Hepatocyte (in vitro differentiated cells): ENCODE data around the gene CAPZA2. TPM values are rescaled to one million over a fixed set of nuclear protein-coding genes. Genes with fewer than 3 reads are reported as not detected.

ENCODE experiments used
- DNase-seq: peaks from one replicate; pipeline ENCODE4 v3.0.0-alpha.2; 2016; ENCODE audit warnings: low spot score
- H2AFZ ChIP-seq: fragments of 200-600 bp; sonication (generic); 2 replicates; pipeline ENCODE4 v1.6.0; 2016; ENCODE audit warnings: antibody characterized with exemption, mild to moderate bottlenecking
- H3K27ac ChIP-seq: fragments of 200-600 bp; sonication (generic); 2 replicates; pipeline ENCODE4 v1.5.1; 2016; ENCODE audit warnings: mild to moderate bottlenecking
- H3K27me3 ChIP-seq: fragments of 200-600 bp; sonication (generic); 2 replicates; pipeline ENCODE4 v1.6.1; 2016
- H3K36me3 ChIP-seq: fragments of 200-600 bp; sonication (generic); replicated peaks from 2 replicates; pipeline ENCODE4 v1.5.1; 2016; ENCODE audit warnings: low read depth; ENCODE audit not compliant: insufficient read depth
- H3K4me1 ChIP-seq: fragments of 200-600 bp; sonication (generic); 2 replicates; pipeline ENCODE4 v1.5.1; 2016; ENCODE audit warnings: mild to moderate bottlenecking, moderate library complexity; ENCODE audit not compliant: insufficient read depth
- H3K4me2 ChIP-seq: fragments of 200-600 bp; sonication (generic); 2 replicates; pipeline ENCODE4 v1.6.0; 2016
- H3K4me3 ChIP-seq: fragments of 200-600 bp; sonication (generic); 2 replicates; pipeline ENCODE4 v1.5.1; 2016; ENCODE audit warnings: mild to moderate bottlenecking
- H3K79me2 ChIP-seq: fragments of 200-600 bp; sonication (generic); 2 replicates; pipeline ENCODE4 v1.6.0; 2017; ENCODE audit warnings: mild to moderate bottlenecking
- H3K9me2 ChIP-seq: fragments of 200-600 bp; sonication (generic); replicated peaks from 2 replicates; pipeline ENCODE4 v1.6.0; 2017; ENCODE audit warnings: mild to moderate bottlenecking; ENCODE audit not compliant: insufficient read depth
- H3K9me3 ChIP-seq: fragments of 200-600 bp; sonication (generic); 2 replicates; pipeline ENCODE4 v1.5.1; 2016; ENCODE audit warnings: low read depth, mild to moderate bottlenecking
- H4K20me1 ChIP-seq: fragments of 200-600 bp; sonication (generic); 2 replicates; pipeline ENCODE4 v1.6.0; 2016; ENCODE audit warnings: mild to moderate bottlenecking; ENCODE audit not compliant: insufficient read depth, poor library complexity, severe bottlenecking
- EZH2 ChIP-seq: fragments of 200-600 bp; sonication (generic); IDR thresholded peaks from 2 replicates; pipeline ENCODE4 v1.6.1; 2016; ENCODE audit warnings: antibody characterized with exemption, mild to moderate bottlenecking, borderline replicate concordance
- EZH2phosphoT487 ChIP-seq: fragments of 200-600 bp; sonication (generic); IDR thresholded peaks from one replicate; pipeline ENCODE4 v1.6.1; 2018; ENCODE audit warnings: antibody characterized with exemption, mild to moderate bottlenecking, low read depth, moderate library complexity; ENCODE audit not compliant: unreplicated experiment, severe bottlenecking
- WGBS: methylation state at CpG from one replicate; pipeline ENCODE4 v1.1.6; 2016; ENCODE audit warnings: low lambda C conversion rate; ENCODE audit errors: missing lambda C conversion rate; 5-methylcytosine and 5-hydroxymethylcytosine counted together
- polyA plus RNA-seq: library from polyadenylated mRNA; unstranded; fragments of >200 nt; fragmentation: Nextera tagmentation; extraction: Ambion mirVana; gene quantifications from 2 replicates; pipeline ENCODE4 v1.2.1, GENCODE V29; 2016
- total RNA-seq: library from RNA; depleted of rRNA; stranded (reverse); fragments of >200 nt; gene quantifications from 2 replicates; pipeline ENCODE4 v1.2.3, GENCODE V29; 2014
- TF ChIP-seq, protein P1 (sequence below): fragments of 200-600 bp; sonication (generic); IDR thresholded peaks from 2 replicates; pipeline ENCODE4 v1.5.1; 2016; ENCODE audit warnings: antibody characterized with exemption, mild to moderate bottlenecking; ENCODE audit not compliant: poor library complexity

Gene CAPZA2
- total and polyA plus RNA-seq, 2 experiments from 2014 or later: 151 to 154 TPM

DNA sequence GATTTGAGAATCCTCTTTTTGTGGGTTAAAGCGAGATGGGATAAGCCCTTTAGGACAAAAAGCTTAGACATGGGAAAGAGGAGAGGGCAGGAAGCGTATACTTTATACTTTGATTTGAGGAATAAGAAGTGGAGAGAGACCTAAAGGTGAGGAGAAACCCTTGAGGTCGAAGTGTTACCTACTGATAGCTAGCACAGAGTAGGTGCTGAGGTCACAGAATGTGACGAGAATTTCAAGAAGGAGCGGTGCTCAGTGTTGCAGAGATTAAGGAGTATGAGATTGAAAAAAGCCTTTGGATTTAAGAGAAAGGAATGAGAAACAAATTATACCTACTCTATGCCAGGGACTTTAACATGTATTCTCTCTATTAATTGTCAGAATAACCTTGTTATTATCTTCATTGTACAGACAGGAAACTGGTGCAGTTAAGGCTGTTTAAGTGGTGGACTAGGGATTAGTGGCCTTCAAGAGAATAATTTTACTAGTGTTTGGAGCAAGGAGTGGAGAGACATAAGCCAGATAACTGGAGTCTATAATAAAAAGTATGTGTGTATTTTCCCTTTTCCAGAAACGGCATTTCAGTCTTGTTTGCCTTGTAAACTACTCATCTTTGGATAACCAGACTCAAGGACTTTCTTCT, 8.8 kb downstream of the CAPZA2 start:
- no peak overlapping the region for H3K27ac ChIP-seq
- H3K4me3 ChIP-seq: no peak overlapping the region
- no peaks in the 10 kb centered on the region for H3K9me2 ChIP-seq
- TF ChIP-seq EZH2 (no peak), EZH2phosphoT487 (no peak)
- TF ChIP-seq, protein P1, sequence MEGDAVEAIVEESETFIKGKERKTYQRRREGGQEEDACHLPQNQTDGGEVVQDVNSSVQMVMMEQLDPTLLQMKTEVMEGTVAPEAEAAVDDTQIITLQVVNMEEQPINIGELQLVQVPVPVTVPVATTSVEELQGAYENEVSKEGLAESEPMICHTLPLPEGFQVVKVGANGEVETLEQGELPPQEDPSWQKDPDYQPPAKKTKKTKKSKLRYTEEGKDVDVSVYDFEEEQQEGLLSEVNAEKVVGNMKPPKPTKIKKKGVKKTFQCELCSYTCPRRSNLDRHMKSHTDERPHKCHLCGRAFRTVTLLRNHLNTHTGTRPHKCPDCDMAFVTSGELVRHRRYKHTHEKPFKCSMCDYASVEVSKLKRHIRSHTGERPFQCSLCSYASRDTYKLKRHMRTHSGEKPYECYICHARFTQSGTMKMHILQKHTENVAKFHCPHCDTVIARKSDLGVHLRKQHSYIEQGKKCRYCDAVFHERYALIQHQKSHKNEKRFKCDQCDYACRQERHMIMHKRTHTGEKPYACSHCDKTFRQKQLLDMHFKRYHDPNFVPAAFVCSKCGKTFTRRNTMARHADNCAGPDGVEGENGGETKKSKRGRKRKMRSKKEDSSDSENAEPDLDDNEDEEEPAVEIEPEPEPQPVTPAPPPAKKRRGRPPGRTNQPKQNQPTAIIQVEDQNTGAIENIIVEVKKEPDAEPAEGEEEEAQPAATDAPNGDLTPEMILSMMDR: no peak
- H2AFZ ChIP-seq: no peak overlapping the region
- H3K79me2 ChIP-seq: peaks cover 100% of the 10 kb centered on the region
- H3K36me3 ChIP-seq: no peaks in the 10 kb centered on the region
- H3K4me1 ChIP-seq: peaks cover 25% of the 10 kb centered on the region
- peak overlapping the region; percentile 22 for H3K4me2 ChIP-seq
- DNase-seq: no peak
- no peaks in the 10 kb centered on the region for H3K27me3 ChIP-seq
- H3K9me3 ChIP-seq: no peaks in the 10 kb centered on the region
- H4K20me1 ChIP-seq: peaks cover 88% of the 10 kb centered on the region
- 76% methylated on average over 6 of the region's 6 CpGs for WGBS

DNA sequence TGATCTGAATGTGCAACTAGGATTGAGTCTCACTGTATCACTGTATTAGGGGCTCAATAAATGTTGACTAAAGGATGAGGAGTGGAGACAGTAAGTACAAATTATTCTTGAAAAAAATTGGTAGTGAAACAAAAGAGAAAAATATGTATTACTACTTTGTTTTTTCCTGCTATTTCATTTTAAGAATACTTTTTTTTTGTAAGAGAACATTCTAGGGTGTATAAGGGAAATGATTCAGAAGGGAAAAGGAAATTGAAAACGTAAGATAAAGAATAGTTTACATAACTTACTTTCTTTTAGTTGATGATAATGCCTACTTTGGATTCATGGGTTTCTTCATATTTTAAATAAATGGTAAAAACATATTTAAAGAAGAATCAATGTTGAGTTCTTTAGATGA, 9.6 kb downstream of the CAPZA2 start:
- H3K4me2 ChIP-seq: peak overlapping the region; percentile 22
- H3K9me3 ChIP-seq: no peaks in the 10 kb centered on the region
- TF ChIP-seq, protein P1: no peak
- TF ChIP-seq EZH2: no peak
- no peak for TF ChIP-seq EZH2phosphoT487
- no peaks in the 10 kb centered on the region for H3K36me3 ChIP-seq
- peak overlapping the region; percentile 30 for H3K27ac ChIP-seq
- no peak overlapping the region for H3K4me3 ChIP-seq
- no peak for DNase-seq
- no peaks in the 10 kb centered on the region for H3K27me3 ChIP-seq
- peaks cover 100% of the 10 kb centered on the region for H3K79me2 ChIP-seq
- 71% methylated on average over 1 of the region's 1 CpG for WGBS
- H4K20me1 ChIP-seq: peaks cover 88% of the 10 kb centered on the region
- peaks cover 33% of the 10 kb centered on the region for H3K4me1 ChIP-seq
- no peaks in the 10 kb centered on the region for H3K9me2 ChIP-seq
- no peak overlapping the region for H2AFZ ChIP-seq

DNA sequence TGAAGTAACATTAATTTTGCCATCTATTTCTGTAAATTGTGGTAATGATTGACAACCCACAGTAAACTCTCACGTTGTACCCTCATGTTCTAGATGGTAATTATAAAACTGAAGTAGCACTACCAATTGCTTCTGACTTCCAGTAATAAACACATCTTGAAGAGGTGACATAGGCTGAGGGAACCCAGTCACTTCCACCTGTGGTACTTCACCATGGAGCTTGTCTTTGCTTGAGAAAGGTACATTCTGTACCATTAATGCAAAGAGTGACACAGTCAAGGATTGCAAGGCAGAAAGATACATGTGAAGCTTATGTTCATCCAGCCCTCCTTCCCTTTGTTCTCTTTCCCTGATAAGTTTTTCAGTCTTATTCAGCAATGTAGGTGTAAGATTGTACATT, 11.2 kb downstream of the CAPZA2 start:
- 78% methylated on average over 1 of the region's 1 CpG for WGBS
- H3K4me2 ChIP-seq: no peak overlapping the region
- H3K79me2 ChIP-seq: peaks cover 100% of the 10 kb centered on the region
- no peak overlapping the region for H3K4me3 ChIP-seq
- H3K27me3 ChIP-seq: no peaks in the 10 kb centered on the region
- peaks cover 40% of the 10 kb centered on the region for H3K4me1 ChIP-seq
- H3K9me2 ChIP-seq: no peaks in the 10 kb centered on the region
- TF ChIP-seq, protein P1: no peak
- no peak for TF ChIP-seq EZH2
- peaks cover 88% of the 10 kb centered on the region for H4K20me1 ChIP-seq
- H3K9me3 ChIP-seq: no peaks in the 10 kb centered on the region
- H2AFZ ChIP-seq: no peak overlapping the region
- DNase-seq: no peak
- no peaks in the 10 kb centered on the region for H3K36me3 ChIP-seq
- H3K27ac ChIP-seq: no peak overlapping the region
